Suppressor macrophage (primary cell): ENCODE results near the gene SMPD2.

Experiments used
- DNase-seq, 4 experiments: peaks; one replicate each; pipeline ENCODE4 v3.0.0-alpha.2; 2020 to 2022

The SMPD2 gene

GRCh38 chr6:109486068-109486467 lies 45.5 kb downstream of the SMPD2 start:
- DNase-seq, result no peak

- no peak for DNase-seq
Measured at GRCh38 chr6:109488001-109488400, 47.5 kb downstream of the SMPD2 start.

GRCh38 chr6:109490713-109491112 lies 50.2 kb downstream of the SMPD2 start:
- no peak for DNase-seq

- DNase-seq, result peak in 3 of 4 experiments; percentile 26 to 40 (median 26)
Measured at GRCh38 chr6:109491207-109491938, 50.8 kb downstream of the SMPD2 start.
